ENCODE results near the gene HOGA1. TPM values are rescaled to one million over a fixed set of nuclear protein-coding genes. Genes with fewer than 3 reads are reported as not detected.

HOGA1 gene
- total and polyA plus RNA-seq, 4 donors, result 21.7 to 31.4 (median 22.8) TPM

DNA sequence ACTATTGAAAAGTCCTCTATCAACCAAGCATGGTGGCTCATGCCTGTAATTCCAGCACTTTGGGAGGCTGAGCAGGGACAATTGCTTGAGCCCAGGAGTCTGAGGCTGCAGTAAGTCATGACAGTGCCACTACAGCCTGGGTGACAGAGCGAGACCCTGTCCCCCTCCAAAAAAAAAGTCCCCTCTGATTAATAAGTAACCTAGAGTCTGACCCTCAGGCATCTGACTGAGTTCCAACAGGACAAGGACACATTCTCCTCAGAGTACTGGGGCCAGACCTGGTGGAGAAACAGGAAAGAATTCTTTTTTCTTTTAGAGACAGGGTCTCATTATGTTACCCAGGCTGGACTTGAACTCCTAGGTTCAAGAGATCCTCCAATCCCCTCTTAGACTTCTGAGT is 39.1 kb downstream of the HOGA1 start:
- DNase-seq (ENCODE audit: low spot score), result no peak
- WGBS, result 44% methylated on average over 1 of the region's 1 CpG

DNA sequence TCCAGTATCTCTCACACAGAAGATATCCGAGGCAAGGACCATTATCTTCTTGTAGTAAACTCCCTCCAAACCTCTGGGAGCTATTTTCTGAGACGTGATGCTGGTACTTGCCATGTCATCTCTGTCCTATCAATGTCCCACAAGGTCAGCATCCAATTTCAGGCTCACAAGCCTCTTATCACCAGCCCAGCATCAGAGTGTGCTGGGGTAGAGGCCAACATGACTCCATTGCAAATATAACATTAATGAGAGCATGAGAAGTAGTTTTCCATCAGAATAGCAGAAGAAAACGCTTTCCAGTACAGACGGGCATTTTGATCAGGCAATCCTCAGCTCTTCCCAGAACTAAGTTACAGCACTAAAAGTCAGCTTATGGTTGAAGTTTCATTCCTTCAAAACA is 43.5 kb downstream of the HOGA1 start:
- TF ChIP-seq, protein P1, sequence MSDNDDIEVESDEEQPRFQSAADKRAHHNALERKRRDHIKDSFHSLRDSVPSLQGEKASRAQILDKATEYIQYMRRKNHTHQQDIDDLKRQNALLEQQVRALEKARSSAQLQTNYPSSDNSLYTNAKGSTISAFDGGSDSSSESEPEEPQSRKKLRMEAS (IDR thresholded peaks at IDR 0.05), result no peak
- TF ChIP-seq FOXA2 (IDR thresholded peaks at IDR 0.05) (no peak), GABPA (IDR thresholded peaks at IDR 0.05 in 1 of 2, conservative IDR thresholded peaks at IDR 0.05 in 1 of 2) (no peak), YY1 (IDR thresholded peaks at IDR 0.05) (no peak), FOXA1 (IDR thresholded peaks at IDR 0.05) (no peak), HNF4G (IDR thresholded peaks at IDR 0.05) (no peak)
- TF ChIP-seq, protein P2, sequence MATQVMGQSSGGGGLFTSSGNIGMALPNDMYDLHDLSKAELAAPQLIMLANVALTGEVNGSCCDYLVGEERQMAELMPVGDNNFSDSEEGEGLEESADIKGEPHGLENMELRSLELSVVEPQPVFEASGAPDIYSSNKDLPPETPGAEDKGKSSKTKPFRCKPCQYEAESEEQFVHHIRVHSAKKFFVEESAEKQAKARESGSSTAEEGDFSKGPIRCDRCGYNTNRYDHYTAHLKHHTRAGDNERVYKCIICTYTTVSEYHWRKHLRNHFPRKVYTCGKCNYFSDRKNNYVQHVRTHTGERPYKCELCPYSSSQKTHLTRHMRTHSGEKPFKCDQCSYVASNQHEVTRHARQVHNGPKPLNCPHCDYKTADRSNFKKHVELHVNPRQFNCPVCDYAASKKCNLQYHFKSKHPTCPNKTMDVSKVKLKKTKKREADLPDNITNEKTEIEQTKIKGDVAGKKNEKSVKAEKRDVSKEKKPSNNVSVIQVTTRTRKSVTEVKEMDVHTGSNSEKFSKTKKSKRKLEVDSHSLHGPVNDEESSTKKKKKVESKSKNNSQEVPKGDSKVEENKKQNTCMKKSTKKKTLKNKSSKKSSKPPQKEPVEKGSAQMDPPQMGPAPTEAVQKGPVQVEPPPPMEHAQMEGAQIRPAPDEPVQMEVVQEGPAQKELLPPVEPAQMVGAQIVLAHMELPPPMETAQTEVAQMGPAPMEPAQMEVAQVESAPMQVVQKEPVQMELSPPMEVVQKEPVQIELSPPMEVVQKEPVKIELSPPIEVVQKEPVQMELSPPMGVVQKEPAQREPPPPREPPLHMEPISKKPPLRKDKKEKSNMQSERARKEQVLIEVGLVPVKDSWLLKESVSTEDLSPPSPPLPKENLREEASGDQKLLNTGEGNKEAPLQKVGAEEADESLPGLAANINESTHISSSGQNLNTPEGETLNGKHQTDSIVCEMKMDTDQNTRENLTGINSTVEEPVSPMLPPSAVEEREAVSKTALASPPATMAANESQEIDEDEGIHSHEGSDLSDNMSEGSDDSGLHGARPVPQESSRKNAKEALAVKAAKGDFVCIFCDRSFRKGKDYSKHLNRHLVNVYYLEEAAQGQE (IDR thresholded peaks at IDR 0.05), result no peak
- TF ChIP-seq, protein P3, sequence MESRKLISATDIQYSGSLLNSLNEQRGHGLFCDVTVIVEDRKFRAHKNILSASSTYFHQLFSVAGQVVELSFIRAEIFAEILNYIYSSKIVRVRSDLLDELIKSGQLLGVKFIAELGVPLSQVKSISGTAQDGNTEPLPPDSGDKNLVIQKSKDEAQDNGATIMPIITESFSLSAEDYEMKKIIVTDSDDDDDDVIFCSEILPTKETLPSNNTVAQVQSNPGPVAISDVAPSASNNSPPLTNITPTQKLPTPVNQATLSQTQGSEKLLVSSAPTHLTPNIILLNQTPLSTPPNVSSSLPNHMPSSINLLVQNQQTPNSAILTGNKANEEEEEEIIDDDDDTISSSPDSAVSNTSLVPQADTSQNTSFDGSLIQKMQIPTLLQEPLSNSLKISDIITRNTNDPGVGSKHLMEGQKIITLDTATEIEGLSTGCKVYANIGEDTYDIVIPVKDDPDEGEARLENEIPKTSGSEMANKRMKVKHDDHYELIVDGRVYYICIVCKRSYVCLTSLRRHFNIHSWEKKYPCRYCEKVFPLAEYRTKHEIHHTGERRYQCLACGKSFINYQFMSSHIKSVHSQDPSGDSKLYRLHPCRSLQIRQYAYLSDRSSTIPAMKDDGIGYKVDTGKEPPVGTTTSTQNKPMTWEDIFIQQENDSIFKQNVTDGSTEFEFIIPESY (IDR thresholded peaks at IDR 0.05), result no peak
- Histone ChIP-seq H3K4me3 (ENCODE audit: low read depth in 1 of 3, low read length in 3 of 3) (no peak overlapping the region), H3K27me3 (ENCODE audit: control insufficient read depth in 4 of 4, insufficient read depth in 4 of 4, low read length in 3 of 4) (no peaks in the 10 kb centered on the region), H3K27ac (ENCODE audit: low read depth in 1 of 2, low read length in 2 of 2) (peak overlapping the region in 1 of 2 donors; percentile 9), H3K9ac (ENCODE audit: low read depth in 1 of 2, low read length in 2 of 2) (no peak overlapping the region), H3K36me3 (ENCODE audit: control insufficient read depth in 4 of 4, insufficient read depth in 3 of 4, low read depth in 1 of 4, low read length in 3 of 4) (no peaks in the 10 kb centered on the region), H3K9me3 (ENCODE audit: control insufficient read depth in 4 of 4, low read length in 3 of 4) (no peaks in the 10 kb centered on the region), H3K4me1 (ENCODE audit: control insufficient read depth in 4 of 4, insufficient read depth in 4 of 4, low read length in 3 of 4) (peaks cover 0 to 8% (median 3%) of the 10 kb centered on the region in 4 donors)
- DNase-seq (ENCODE audit: low spot score), result no peak
- 77% methylated on average over 4 of the region's 4 CpGs for WGBS

More for the DNA sequence above, 39.1 kb downstream of the HOGA1 start:
- Histone ChIP-seq H3K27me3 (ENCODE audit: control insufficient read depth in 4 of 4, insufficient read depth in 4 of 4, low read length in 3 of 4) (no peaks in the 10 kb centered on the region), H3K36me3 (ENCODE audit: control insufficient read depth in 4 of 4, insufficient read depth in 3 of 4, low read depth in 1 of 4, low read length in 3 of 4) (no peaks in the 10 kb centered on the region), H3K4me3 (ENCODE audit: low read depth in 1 of 3, low read length in 3 of 3) (no peak overlapping the region), H3K9me3 (ENCODE audit: control insufficient read depth in 4 of 4, low read length in 3 of 4) (no peaks in the 10 kb centered on the region), H3K9ac (ENCODE audit: low read depth in 1 of 2, low read length in 2 of 2) (no peak overlapping the region), H3K27ac (ENCODE audit: low read depth in 1 of 2, low read length in 2 of 2) (no peak overlapping the region), H3K4me1 (ENCODE audit: control insufficient read depth in 4 of 4, insufficient read depth in 4 of 4, low read length in 3 of 4) (peaks cover 0 to 6% (median 3%) of the 10 kb centered on the region in 4 donors)
- TF ChIP-seq SP1 (IDR thresholded peaks at IDR 0.05) (peak; percentile 14), GABPA (IDR thresholded peaks at IDR 0.05 in 1 of 2, conservative IDR thresholded peaks at IDR 0.05 in 1 of 2) (no peak), HNF4A (conservative IDR thresholded peaks at IDR 0.05) (peak; percentile 8 to 48)

- no peak for DNase-seq (ENCODE audit: low spot score)
- H3K27ac ChIP-seq (ENCODE audit: low read depth in 1 of 2, low read length in 2 of 2), result no peak overlapping the region
- H3K9me3 ChIP-seq (ENCODE audit: control insufficient read depth in 4 of 4, low read length in 3 of 4), result no peaks in the 10 kb centered on the region
- no peak overlapping the region for H3K9ac ChIP-seq (ENCODE audit: low read depth in 1 of 2, low read length in 2 of 2)
- no peak overlapping the region for H3K4me3 ChIP-seq (ENCODE audit: low read depth in 1 of 3, low read length in 3 of 3)
- peaks cover 0 to 8% (median 4%) of the 10 kb centered on the region in 4 donors for H3K4me1 ChIP-seq (ENCODE audit: control insufficient read depth in 4 of 4, insufficient read depth in 4 of 4, low read length in 3 of 4)
- 88% methylated on average over 3 of the region's 3 CpGs for WGBS
- H3K27me3 ChIP-seq (ENCODE audit: control insufficient read depth in 4 of 4, insufficient read depth in 4 of 4, low read length in 3 of 4), result no peaks in the 10 kb centered on the region
- no peak for TF ChIP-seq SP1 (IDR thresholded peaks at IDR 0.05)
- TF ChIP-seq FOXA1 (IDR thresholded peaks at IDR 0.05), result no peak
- TF ChIP-seq HNF4A (conservative IDR thresholded peaks at IDR 0.05), result no peak
- no peak for TF ChIP-seq TAF1 (conservative IDR thresholded peaks at IDR 0.05)
- no peak for TF ChIP-seq RAD21 (IDR thresholded peaks at IDR 0.05)
- TF ChIP-seq CTCF (IDR thresholded peaks at IDR 0.05; ENCODE audit: low read depth, low read length, missing input control), result no peak
- no peak for TF ChIP-seq FOXA2 (IDR thresholded peaks at IDR 0.05)
- TF ChIP-seq, protein P3 (IDR thresholded peaks at IDR 0.05), result no peak
- TF ChIP-seq NR2F2 (IDR thresholded peaks at IDR 0.05), result no peak
- no peak for TF ChIP-seq EGR1 (IDR thresholded peaks at IDR 0.05; ENCODE audit: low read depth in 2 of 2)
- no peaks in the 10 kb centered on the region for H3K36me3 ChIP-seq (ENCODE audit: control insufficient read depth in 4 of 4, insufficient read depth in 3 of 4, low read depth in 1 of 4, low read length in 3 of 4)
Measured at GRCh38 chr10:97628228-97628627, 44.0 kb downstream of the HOGA1 start.

All from liver (tissue), 9 donors.